GM18511 (cell line): ENCODE results near the gene GAS2L1.
A peak's percentile ranks its signal among the peaks of the same experiment; 100 is the strongest.

Experiments used
- ATAC-seq: cut with Tn5 transposase; IDR thresholded peaks from one replicate; pipeline ENCODE4 v1.9.1; 2021; ENCODE audit warnings: mild to moderate bottlenecking, moderate library complexity; ENCODE audit not compliant: unreplicated experiment

The GAS2L1 gene

GRCh38 chr22:29306175-29306834 lies at the start of gene GAS2L1:
Gene GAS2L1, plus strand, starts transcription at chr22:29306650. Its CDS starts 1,456 bp downstream, at chr22:29308106.
- no peak for ATAC-seq

- no peak for ATAC-seq
Measured at GRCh38 chr22:29257751-29258181, 48.7 kb upstream of the GAS2L1 start.

- no peak for ATAC-seq
Measured at GRCh38 chr22:29258407-29259252, 47.8 kb upstream of the GAS2L1 start.

GRCh38 chr22:29259253-29259899 lies 47.1 kb upstream of the GAS2L1 start:
- no peak for ATAC-seq

- ATAC-seq: no peak
Measured at GRCh38 chr22:29260031-29260560, 46.4 kb upstream of the GAS2L1 start.

- ATAC-seq: no peak
Measured at GRCh38 chr22:29260601-29261315, 45.7 kb upstream of the GAS2L1 start.

- ATAC-seq: no peak
Measured at GRCh38 chr22:29263791-29264276, 42.6 kb upstream of the GAS2L1 start.

- no peak for ATAC-seq
Measured at GRCh38 chr22:29265305-29265704, 41.1 kb upstream of the GAS2L1 start.

- ATAC-seq: no peak
Measured at GRCh38 chr22:29265929-29266328, 40.5 kb upstream of the GAS2L1 start.

- ATAC-seq: no peak
Measured at GRCh38 chr22:29266564-29267461, 39.6 kb upstream of the GAS2L1 start.

GRCh38 chr22:29267462-29267857 lies 39.0 kb upstream of the GAS2L1 start:
- ATAC-seq: peak; percentile 41

GRCh38 chr22:29267858-29268510 lies 38.5 kb upstream of the GAS2L1 start, which contains the start of the genes EWSR1 and RHBDD3:
Gene EWSR1, plus strand, starts transcription at chr22:29268268. Its CDS starts 69 bp downstream, at chr22:29268337.
Gene RHBDD3, minus strand, starts transcription at chr22:29267981. Its CDS starts 2,355 bp downstream, at chr22:29265626.
- peak; percentile 84 for ATAC-seq

- peak; percentile 21 for ATAC-seq
Measured at GRCh38 chr22:29268511-29269229, 37.8 kb upstream of the GAS2L1 start.

GRCh38 chr22:29269230-29269604 lies 37.2 kb upstream of the GAS2L1 start:
- ATAC-seq: no peak

GRCh38 chr22:29269731-29270474 lies 36.5 kb upstream of the GAS2L1 start:
- no peak for ATAC-seq

- ATAC-seq: no peak
Measured at GRCh38 chr22:29270475-29271271, 35.8 kb upstream of the GAS2L1 start.

GRCh38 chr22:29272624-29273023 lies 33.8 kb upstream of the GAS2L1 start:
- ATAC-seq: no peak
